Measurements from ENCODE around the gene PLXNA2.
A peak's percentile ranks its signal among the peaks of the same experiment; 100 is the strongest.

The PLXNA2 gene

GRCh38 chr1:208033236-208033635, 210.9 kb downstream of the PLXNA2 start:
- DNase-seq = no peak

- DNase-seq = no peak
Observed at GRCh38 chr1:208031932-208032320, 212.3 kb downstream of the PLXNA2 start.

GRCh38 chr1:208031316-208031931, 212.8 kb downstream of the PLXNA2 start:
- DNase-seq = no peak

GRCh38 chr1:208030288-208031091, 213.7 kb downstream of the PLXNA2 start:
- no peak for DNase-seq

- DNase-seq = no peak
Observed at GRCh38 chr1:208029381-208030287, 214.6 kb downstream of the PLXNA2 start.

GRCh38 chr1:208028526-208028925, 215.7 kb downstream of the PLXNA2 start:
- DNase-seq = no peak

GRCh38 chr1:208027861-208028260, 216.3 kb downstream of the PLXNA2 start:
- DNase-seq = no peak

- DNase-seq = no peak
Observed at GRCh38 chr1:208026880-208027438, 217.2 kb downstream of the PLXNA2 start.

- no peak for DNase-seq
Observed at GRCh38 chr1:208025031-208025430, 219.2 kb downstream of the PLXNA2 start.

- DNase-seq = no peak
Observed at GRCh38 chr1:208024406-208024805, 219.8 kb downstream of the PLXNA2 start.

- no peak for DNase-seq
Observed at GRCh38 chr1:208019257-208019656, 224.9 kb downstream of the PLXNA2 start.

GRCh38 chr1:208015255-208015654, 228.9 kb downstream of the PLXNA2 start:
- no peak for DNase-seq

GRCh38 chr1:208013210-208013609, 231.0 kb downstream of the PLXNA2 start:
- DNase-seq = no peak

- no peak for DNase-seq
Observed at GRCh38 chr1:208012721-208013120, 231.5 kb downstream of the PLXNA2 start.

GRCh38 chr1:208010487-208011071, 233.6 kb downstream of the PLXNA2 start:
- no peak for DNase-seq

- no peak for DNase-seq
Observed at GRCh38 chr1:208009706-208010444, 234.3 kb downstream of the PLXNA2 start.

GRCh38 chr1:208009303-208009702, 234.9 kb downstream of the PLXNA2 start:
- no peak for DNase-seq

- no peak for DNase-seq
Observed at GRCh38 chr1:208008534-208008933, 235.7 kb downstream of the PLXNA2 start.

GRCh38 chr1:208007938-208008342, 236.2 kb downstream of the PLXNA2 start:
- DNase-seq = peak; percentile 14

GRCh38 chr1:208007319-208007937, 236.8 kb downstream of the PLXNA2 start:
- no peak for DNase-seq

- DNase-seq = no peak
Observed at GRCh38 chr1:208006258-208006920, 237.8 kb downstream of the PLXNA2 start.

Data from DMS53 (cell line).